Tibial nerve (tissue), 4 donors: ENCODE data around the gene PLCH2.

Experiments used
- CTCF ChIP-seq, 5 experiments: fragments of 200-600 bp in 3 of 5; fragments of 450-650 bp in 2 of 5; sonication (generic) in 3 of 5; IDR thresholded peaks; one replicate each; pipeline ENCODE4 v1.5.1; 2016 to 2019; ENCODE audit warnings: antibody characterized with exemption in 5 of 5, mild to moderate bottlenecking in 3 of 5, moderate library complexity in 2 of 5
- EP300 ChIP-seq, 2 donors: sonication (generic); formaldehyde crosslinking; IDR thresholded peaks; one replicate each; pipeline ENCODE4 v1.6.1; 2017; ENCODE audit warnings: antibody characterized with exemption in 2 of 2, mild to moderate bottlenecking in 1 of 2
- POLR2A ChIP-seq, 2 donors: fragments of 450-650 bp; IDR thresholded peaks; one replicate each; pipeline ENCODE4 v1.6.1; 2017; ENCODE audit warnings: antibody characterized with exemption in 2 of 2, mild to moderate bottlenecking in 2 of 2, moderate library complexity in 2 of 2

- TF ChIP-seq CTCF (IDR thresholded peaks at IDR 0.05) (no peak), POLR2A (IDR thresholded peaks at IDR 0.05) (no peak), EP300 (IDR thresholded peaks at IDR 0.05) (no peak)
Observed at GRCh38 chr1:2430592-2430973, 45.5 kb upstream of the PLCH2 start.
